GM12878 (cell line): ENCODE results near the gene ARL9. TPM values are rescaled to one million over a fixed set of nuclear protein-coding genes. Genes with fewer than 3 reads are reported as not detected.

Source experiments
- ATAC-seq: fragments of 200-7000 bp; cut with Tn5 transposase; 3 replicates; pipeline ENCODE4 v1.9.1; 2020; ENCODE audit warnings: mild to moderate bottlenecking, moderate library complexity
- BruUV-seq: library from RNA; stranded (reverse); fragments of 400-500 nt; replicated peaks from 2 replicates; lab custom pipeline; 2021; lab: Mats Ljungman, UMichigan
- CTCF ChIA-PET: fragments of 300-600 bp; sonication (Branson Sonifier 250); formaldehyde crosslinking; extraction: SDS; loops from one replicate; lab custom pipeline; 2021; ENCODE audit warnings: inconsistent platforms; lab: Yijun Ruan, JAX
- POLR2A ChIA-PET: fragments of 350-600 bp; formaldehyde crosslinking; extraction: SDS; loops from one replicate; lab custom pipeline; 2021; ENCODE audit warnings: inconsistent platforms; lab: Charles Lee
- RAD21 ChIA-PET: fragments of 300-600 bp; sonication (Branson Sonifier 250); formaldehyde crosslinking; loops from one replicate; lab custom pipeline; 2023; ENCODE audit warnings: antibody characterized with exemption; ENCODE audit not compliant: unreplicated experiment; lab: Charles Lee
- SMC1A ChIA-PET: fragments of 300-600 bp; sonication (Branson Sonifier 250); formaldehyde crosslinking; loops from one replicate; lab custom pipeline; 2023; ENCODE audit not compliant: unreplicated experiment, uncharacterized antibody; lab: Charles Lee
- DNase-seq: peaks from one replicate; pipeline ENCODE4 v3.0.0-alpha.2; 2011; ENCODE audit warnings: low read depth, low spot score
- FAIRE-seq: peaks from 3 replicates; lab custom pipeline; 2011; peaks lifted over from hg19 to GRCh38; lab: Jason Lieb, UNC
- H2AFZ ChIP-seq: 2 replicates; pipeline ENCODE4 v1.6.0; 2011; ENCODE audit warnings: low read depth, low read length, control low read depth; ENCODE audit not compliant: control insufficient read depth
- H3K27ac ChIP-seq: 2 replicates; pipeline ENCODE4 v1.5.1; 2011; ENCODE audit warnings: control low read depth; ENCODE audit not compliant: control insufficient read depth, insufficient read depth
- H3K27me3 ChIP-seq, 2 experiments: replicated peaks in 1 of 2; 2 replicates each; pipeline versions ENCODE4 v1.6.0 to v1.6.1; 2011; ENCODE audit warnings: low read length in 1 of 2; ENCODE audit not compliant: control insufficient read depth in 2 of 2, insufficient read depth in 2 of 2
- H3K36me3 ChIP-seq, 2 experiments: 2 replicates each; pipeline ENCODE4 v1.5.1; 2011; ENCODE audit warnings: low read length in 1 of 2; ENCODE audit not compliant: control insufficient read depth in 2 of 2, insufficient read depth in 2 of 2
- H3K4me1 ChIP-seq: 2 replicates; pipeline ENCODE4 v1.6.1; 2011; ENCODE audit warnings: mild to moderate bottlenecking, low read length, moderate library complexity, mixed read lengths; ENCODE audit not compliant: control insufficient read depth, insufficient read depth
- H3K4me2 ChIP-seq: 2 replicates; pipeline ENCODE4 v1.6.0; 2011; ENCODE audit warnings: control low read depth; ENCODE audit not compliant: control insufficient read depth, insufficient read depth
- H3K4me3 ChIP-seq: fragments of 200-600 bp; sonication (generic); 2 replicates; pipeline ENCODE4 v1.5.1; 2016
- H3K79me2 ChIP-seq: 2 replicates; pipeline ENCODE4 v1.6.0; 2011; ENCODE audit warnings: low read length; ENCODE audit not compliant: control insufficient read depth, insufficient read depth
- H3K9ac ChIP-seq: 2 replicates; pipeline ENCODE4 v1.8.0; 2011; ENCODE audit warnings: low read length, control low read depth, mixed read lengths; ENCODE audit not compliant: control insufficient read depth, insufficient read depth
- H3K9me3 ChIP-seq: replicated peaks from 3 replicates; pipeline ENCODE4 v1.5.1; 2011; ENCODE audit warnings: mild to moderate bottlenecking, low read length; ENCODE audit not compliant: control insufficient read depth, insufficient read depth
- H4K20me1 ChIP-seq: 2 replicates; pipeline ENCODE4 v1.6.0; 2011; ENCODE audit not compliant: control insufficient read depth, insufficient read depth
- ATF2 ChIP-seq: IDR thresholded peaks from 2 replicates; pipeline ENCODE4 v1.6.1; 2012; ENCODE audit warnings: low read length, inconsistent platforms
- ATF3 ChIP-seq: IDR thresholded peaks from 2 replicates; pipeline ENCODE4 v1.6.1; 2011; ENCODE audit warnings: low read depth, mild to moderate bottlenecking, low read length, moderate library complexity, borderline replicate concordance; ENCODE audit errors: extremely low read depth
- ELK1 ChIP-seq: IDR thresholded peaks from 2 replicates; pipeline ENCODE4 v1.6.1; 2012; ENCODE audit warnings: low read depth, low read length, improper control_type of control experiment
- EP300 ChIP-seq, 2 experiments: fragments of 150-350 bp in 1 of 2; IDR thresholded peaks; 2 replicates each; pipeline ENCODE4 v1.6.1; 2011 to 2012; ENCODE audit warnings: low read depth in 2 of 2, low read length in 2 of 2, borderline replicate concordance in 1 of 2, improper control_type of control experiment in 1 of 2, inconsistent platforms in 1 of 2; ENCODE audit not compliant: control insufficient read depth in 1 of 2
- HSF1 ChIP-seq: fragments of 150-350 bp; IDR thresholded peaks from 2 replicates; pipeline ENCODE4 v1.6.1; 2014; ENCODE audit warnings: mild to moderate bottlenecking, low read depth, low read length
- JUND ChIP-seq: IDR thresholded peaks from 2 replicates; pipeline ENCODE4 v1.6.1; 2012; ENCODE audit warnings: low read depth, mild to moderate bottlenecking, low read length, improper control_type of control experiment, moderate library complexity
- KLF5 ChIP-seq: fragments of 450-650 bp; IDR thresholded peaks from 2 replicates; pipeline ENCODE4 v1.6.1; 2014; ENCODE audit warnings: mild to moderate bottlenecking; ENCODE audit not compliant: partially characterized antibody
- NKRF ChIP-seq: fragments of 450-650 bp; conservative IDR thresholded peaks from 2 replicates; pipeline ENCODE4 v1.6.1; 2017; ENCODE audit warnings: mild to moderate bottlenecking, moderate library complexity
- PAX8 ChIP-seq: fragments of 450-650 bp; IDR thresholded peaks from 2 replicates; pipeline ENCODE4 v1.6.1; 2017; ENCODE audit warnings: mild to moderate bottlenecking, moderate library complexity
- RAD51 ChIP-seq: fragments of 450-650 bp; IDR thresholded peaks from 2 replicates; pipeline ENCODE4 v1.6.1; 2016; ENCODE audit warnings: moderate library complexity, mild to moderate bottlenecking, inconsistent platforms
- SIX5 ChIP-seq: IDR thresholded peaks from 2 replicates; pipeline ENCODE4 v1.6.1; 2011; ENCODE audit warnings: mild to moderate bottlenecking, low read depth, low read length, moderate library complexity; ENCODE audit not compliant: severe bottlenecking
- SP1 ChIP-seq: IDR thresholded peaks from one replicate; pipeline ENCODE4 v1.6.1; 2011; ENCODE audit warnings: low read depth, low read length
- WGBS: methylation state at CpG from one replicate; pipeline ENCODE4 v1.1.6; 2016; ENCODE audit warnings: low lambda C conversion rate; ENCODE audit not compliant: insufficient replicate concordance, insufficient coverage; ENCODE audit errors: missing lambda C conversion rate; 5-methylcytosine and 5-hydroxymethylcytosine counted together
- in situ Hi-C: fragments of 300-500 bp; cut with MboI; formaldehyde crosslinking; loops from 9 replicates; pipeline ENCODE4 v1.14.3; 2018; ENCODE audit warnings: mixed read lengths
- intact Hi-C: fragments of 100-400 bp; cut with micrococcal nuclease; formaldehyde crosslinking; loops from one replicate; pipeline ENCODE4 v1.14.2; 2022; ENCODE audit not compliant: unreplicated experiment
- polyA plus RNA-seq, 11 experiments: library from polyadenylated mRNA; depleted of rRNA in 4 of 11; unstranded in 6 of 11; stranded (reverse) in 5 of 11; fragments of >200 nt; fragmentation: Nextera tagmentation in 4 of 11; fragmentation: Illumina TruSeq in 1 of 11; extraction: Ambion mirVana in 4 of 11; extraction: Trizol in 1 of 11; gene quantifications; 1 replicate in 1 of 11; 2 replicates in 10 of 11; pipeline versions ENCODE4 v1.2.1 to v1.2.3, GENCODE V29; 2011 to 2016; ENCODE audit warnings: inconsistent platforms in 2 of 11, missing spikeins in 2 of 11, low read depth in 1 of 11
- total RNA-seq, 4 experiments: library from RNA; depleted of rRNA in 3 of 4; stranded (reverse); fragments of >200 nt in 3 of 4; fragmentation: Illumina TruSeq in 1 of 4; extraction: Trizol in 1 of 4; gene quantifications; 2 replicates each; pipeline versions ENCODE4 v1.2.1 to v1.2.3, GENCODE V29; 2013 to 2021

The ARL9 gene
- total and polyA plus RNA-seq, 10 of the 15 experiments (the other 5 are each of a cell fraction or from before 2014, with no cell fraction given) = not detected

- H3K9ac ChIP-seq = no peak overlapping the region
- TF ChIP-seq SP1 = no peak
- TF ChIP-seq KLF5 = no peak
- TF ChIP-seq SIX5 = no peak
- no peak for TF ChIP-seq ATF2
- no peak for TF ChIP-seq HSF1
- no peak for TF ChIP-seq ATF3
- TF ChIP-seq ELK1 = no peak
- no peak for TF ChIP-seq RAD51
- TF ChIP-seq JUND = no peak
- no peak for TF ChIP-seq PAX8
- TF ChIP-seq NKRF = no peak
- TF ChIP-seq EP300 (IDR thresholded peaks at IDR 0.05; ENCODE audit: borderline replicate concordance in 1 of 2, control insufficient read depth in 1 of 2, low read depth in 2 of 2, low read length in 2 of 2) = no peak
These were observed 39.1 kb downstream of the ARL9 start for GRCh38 chr4:56544573-56545131.

More at GRCh38 chr4:56544573-56545131, 39.1 kb downstream of the ARL9 start:
- Histone ChIP-seq H3K9me3 (no peaks in the 10 kb centered on the region), H3K4me3 (no peak overlapping the region), H3K4me1 (no peaks in the 10 kb centered on the region), H3K27me3 (no peaks in the 10 kb centered on the region), H3K27ac (no peak overlapping the region), H3K79me2 (no peaks in the 10 kb centered on the region), H3K36me3 (no peaks in the 10 kb centered on the region), H2AFZ (no peak overlapping the region), H4K20me1 (0 out of 2 replicates have a peak, but pooled peaks cover 2% of the 10 kb centered on the region), H3K4me2 (peak overlapping the region; percentile 56; the same call in 1 of the 2 replicates)
- ChIA-PET POLR2A (interaction anchor here (0.7 kb wide), 2 partner anchors 190 to 294 kb away, joined by 5 to 6 read pairs; no protein-coding TSS in a partner anchor), CTCF (interaction anchor here (0.8 to 2.5 kb wide), 13 partner anchors 9 to 292 kb away, joined by 3 to 10 read pairs (median 4); no protein-coding TSS in a partner anchor), SMC1A (interaction anchor here (0.7 to 1.4 kb wide), 3 partner anchors 119 to 121 kb away, joined by 3 to 5 read pairs (median 5); no protein-coding TSS in a partner anchor), RAD21 (interaction anchor here (1.0 to 1.5 kb wide), 3 partner anchors 119 to 292 kb away, joined by 3 to 5 read pairs (median 3); no protein-coding TSS in a partner anchor)
- BruUV-seq = no TSS peak
- WGBS = 3% methylated on average over 33 of the region's 33 CpGs
- intact Hi-C loops = loop anchor here (1.0 to 5.0 kb wide), 3 partner anchors 120 to 293 kb away; no protein-coding TSS in a partner anchor
- FAIRE-seq (peak; percentile 94), ATAC-seq (peak; percentile 100), DNase-seq (peak; percentile 17)
- in situ Hi-C loops = no loop called here
